Esophagus muscularis mucosa (tissue), 4 donors: ENCODE measurements around the gene IL1RN.

Experiments
- EP300 ChIP-seq: sonication (generic); formaldehyde crosslinking; IDR thresholded peaks from one replicate; pipeline ENCODE4 v1.6.1; 2017; ENCODE audit warnings: antibody characterized with exemption
- POLR2A ChIP-seq: fragments of 450-650 bp; IDR thresholded peaks from one replicate; pipeline ENCODE4 v1.6.1; 2017; ENCODE audit warnings: antibody characterized with exemption, moderate library complexity, mild to moderate bottlenecking, low read depth
- POLR2AphosphoS5 ChIP-seq, 2 donors: sonication (generic); formaldehyde crosslinking; IDR thresholded peaks; one replicate each; pipeline ENCODE4 v1.6.1; 2017; ENCODE audit warnings: antibody characterized with exemption in 2 of 2
- TF ChIP-seq, protein P1 (sequence below), 3 experiments: fragments of 200-600 bp in 2 of 3; fragments of 450-650 bp in 1 of 3; sonication (generic) in 2 of 3; IDR thresholded peaks; one replicate each; pipeline ENCODE4 v1.5.1; 2017 to 2019; ENCODE audit warnings: antibody characterized with exemption in 3 of 3, mild to moderate bottlenecking in 2 of 3, moderate library complexity in 1 of 3

GRCh38 chr2:113174376-113174750 lies 47.0 kb downstream of the IL1RN start:
- no peak for TF ChIP-seq POLR2AphosphoS5 (IDR thresholded peaks at IDR 0.05)
- TF ChIP-seq, protein P1, sequence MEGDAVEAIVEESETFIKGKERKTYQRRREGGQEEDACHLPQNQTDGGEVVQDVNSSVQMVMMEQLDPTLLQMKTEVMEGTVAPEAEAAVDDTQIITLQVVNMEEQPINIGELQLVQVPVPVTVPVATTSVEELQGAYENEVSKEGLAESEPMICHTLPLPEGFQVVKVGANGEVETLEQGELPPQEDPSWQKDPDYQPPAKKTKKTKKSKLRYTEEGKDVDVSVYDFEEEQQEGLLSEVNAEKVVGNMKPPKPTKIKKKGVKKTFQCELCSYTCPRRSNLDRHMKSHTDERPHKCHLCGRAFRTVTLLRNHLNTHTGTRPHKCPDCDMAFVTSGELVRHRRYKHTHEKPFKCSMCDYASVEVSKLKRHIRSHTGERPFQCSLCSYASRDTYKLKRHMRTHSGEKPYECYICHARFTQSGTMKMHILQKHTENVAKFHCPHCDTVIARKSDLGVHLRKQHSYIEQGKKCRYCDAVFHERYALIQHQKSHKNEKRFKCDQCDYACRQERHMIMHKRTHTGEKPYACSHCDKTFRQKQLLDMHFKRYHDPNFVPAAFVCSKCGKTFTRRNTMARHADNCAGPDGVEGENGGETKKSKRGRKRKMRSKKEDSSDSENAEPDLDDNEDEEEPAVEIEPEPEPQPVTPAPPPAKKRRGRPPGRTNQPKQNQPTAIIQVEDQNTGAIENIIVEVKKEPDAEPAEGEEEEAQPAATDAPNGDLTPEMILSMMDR (IDR thresholded peaks at IDR 0.05) = no peak
- no peak for TF ChIP-seq EP300
- no peak for TF ChIP-seq POLR2A
